GM12874 (cell line): ENCODE results near the gene THBS2.

Experiments
- CTCF ChIP-seq: IDR thresholded peaks from 2 replicates; pipeline ENCODE4 v1.5.1; 2011; ENCODE audit warnings: low read depth, mild to moderate bottlenecking, control low read depth, low read length, moderate library complexity; ENCODE audit not compliant: insufficient read depth

The THBS2 gene

GRCh38 chr6:169172946-169173345, 80.7 kb downstream of the THBS2 start:
- no peak for TF ChIP-seq CTCF

GRCh38 chr6:169172456-169172855, 81.2 kb downstream of the THBS2 start:
- no peak for TF ChIP-seq CTCF

GRCh38 chr6:169171951-169172350, 81.7 kb downstream of the THBS2 start:
- no peak for TF ChIP-seq CTCF

- no peak for TF ChIP-seq CTCF
Observed at GRCh38 chr6:169171016-169171415, 82.6 kb downstream of the THBS2 start.

GRCh38 chr6:169170583-169170955, 83.1 kb downstream of the THBS2 start:
- no peak for TF ChIP-seq CTCF

GRCh38 chr6:169169941-169170582, 83.6 kb downstream of the THBS2 start:
- TF ChIP-seq CTCF = no peak

GRCh38 chr6:169169375-169169774, 84.3 kb downstream of the THBS2 start:
- no peak for TF ChIP-seq CTCF
